Measurements from ENCODE around the gene SCN8A. TPM values are rescaled to one million over a fixed set of nuclear protein-coding genes. Genes with fewer than 3 reads are reported as not detected.

The SCN8A gene
- polyA plus RNA-seq, 2 of the 4 experiments (the other 2 are of a cell fraction), result 1.8 to 4.8 TPM

DNA sequence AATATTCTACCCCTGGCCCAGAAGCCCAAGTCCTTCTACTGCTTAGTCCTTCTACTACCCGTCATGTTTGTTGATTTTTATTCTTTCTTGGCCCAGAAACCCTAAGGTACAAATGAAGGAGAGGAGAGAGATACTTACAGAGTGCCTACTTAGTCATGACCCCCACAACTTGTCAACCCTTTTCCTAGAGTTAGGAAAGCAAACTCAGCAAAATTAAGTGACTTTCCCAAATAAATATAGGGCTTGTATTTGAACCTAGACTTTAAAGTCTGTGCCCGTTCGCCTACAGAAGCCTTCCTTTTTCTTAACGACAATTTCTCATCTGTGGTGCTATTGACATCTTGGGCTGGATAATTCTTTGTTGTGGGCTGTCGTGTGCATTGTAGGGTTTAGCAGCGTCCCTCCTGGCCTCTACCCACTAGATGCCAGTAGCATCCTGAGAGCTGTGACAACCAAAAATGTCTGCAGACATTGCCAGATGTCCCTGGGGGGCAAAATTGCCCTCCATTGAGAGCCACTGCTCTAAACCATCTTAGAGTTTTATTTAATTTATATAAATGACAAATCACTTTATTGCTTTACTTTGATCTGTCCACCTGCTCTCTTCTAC lies 175.1 kb downstream of the SCN8A start:
- ATAC-seq (no peak), FAIRE-seq (no peak), DNase-seq (ENCODE audit: low read depth in 1 of 2, low spot score in 1 of 2) (no peak)
- Histone ChIP-seq H3K27ac (no peak overlapping the region), H3K4me1 (no peaks in the 10 kb centered on the region), H3K9me3 (no peaks in the 10 kb centered on the region), H3K4me3 (no peak overlapping the region), H3K4me2 (no peak overlapping the region)
- CTCF ChIA-PET, result interaction anchor here (1.8 kb wide), 1 partner anchor 10 kb away, joined by 6 read pairs; no protein-coding TSS in a partner anchor
- TF ChIP-seq, protein P1, sequence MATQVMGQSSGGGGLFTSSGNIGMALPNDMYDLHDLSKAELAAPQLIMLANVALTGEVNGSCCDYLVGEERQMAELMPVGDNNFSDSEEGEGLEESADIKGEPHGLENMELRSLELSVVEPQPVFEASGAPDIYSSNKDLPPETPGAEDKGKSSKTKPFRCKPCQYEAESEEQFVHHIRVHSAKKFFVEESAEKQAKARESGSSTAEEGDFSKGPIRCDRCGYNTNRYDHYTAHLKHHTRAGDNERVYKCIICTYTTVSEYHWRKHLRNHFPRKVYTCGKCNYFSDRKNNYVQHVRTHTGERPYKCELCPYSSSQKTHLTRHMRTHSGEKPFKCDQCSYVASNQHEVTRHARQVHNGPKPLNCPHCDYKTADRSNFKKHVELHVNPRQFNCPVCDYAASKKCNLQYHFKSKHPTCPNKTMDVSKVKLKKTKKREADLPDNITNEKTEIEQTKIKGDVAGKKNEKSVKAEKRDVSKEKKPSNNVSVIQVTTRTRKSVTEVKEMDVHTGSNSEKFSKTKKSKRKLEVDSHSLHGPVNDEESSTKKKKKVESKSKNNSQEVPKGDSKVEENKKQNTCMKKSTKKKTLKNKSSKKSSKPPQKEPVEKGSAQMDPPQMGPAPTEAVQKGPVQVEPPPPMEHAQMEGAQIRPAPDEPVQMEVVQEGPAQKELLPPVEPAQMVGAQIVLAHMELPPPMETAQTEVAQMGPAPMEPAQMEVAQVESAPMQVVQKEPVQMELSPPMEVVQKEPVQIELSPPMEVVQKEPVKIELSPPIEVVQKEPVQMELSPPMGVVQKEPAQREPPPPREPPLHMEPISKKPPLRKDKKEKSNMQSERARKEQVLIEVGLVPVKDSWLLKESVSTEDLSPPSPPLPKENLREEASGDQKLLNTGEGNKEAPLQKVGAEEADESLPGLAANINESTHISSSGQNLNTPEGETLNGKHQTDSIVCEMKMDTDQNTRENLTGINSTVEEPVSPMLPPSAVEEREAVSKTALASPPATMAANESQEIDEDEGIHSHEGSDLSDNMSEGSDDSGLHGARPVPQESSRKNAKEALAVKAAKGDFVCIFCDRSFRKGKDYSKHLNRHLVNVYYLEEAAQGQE (IDR thresholded peaks at IDR 0.05), result no peak
- TF ChIP-seq MAFK (IDR thresholded peaks at IDR 0.05; ENCODE audit: partially characterized antibody), result peak; percentile 76
- TF ChIP-seq HOXB5 (CRISPR knock-in tag; IDR thresholded peaks at IDR 0.05), result no peak
- no peak for TF ChIP-seq SMC3 (IDR thresholded peaks at IDR 0.05)
- WGBS (ENCODE audit: missing lambda C conversion rate), result 84% methylated on average over 6 of the region's 6 CpGs
- POLR2A ChIA-PET, result no interaction called here

DNA sequence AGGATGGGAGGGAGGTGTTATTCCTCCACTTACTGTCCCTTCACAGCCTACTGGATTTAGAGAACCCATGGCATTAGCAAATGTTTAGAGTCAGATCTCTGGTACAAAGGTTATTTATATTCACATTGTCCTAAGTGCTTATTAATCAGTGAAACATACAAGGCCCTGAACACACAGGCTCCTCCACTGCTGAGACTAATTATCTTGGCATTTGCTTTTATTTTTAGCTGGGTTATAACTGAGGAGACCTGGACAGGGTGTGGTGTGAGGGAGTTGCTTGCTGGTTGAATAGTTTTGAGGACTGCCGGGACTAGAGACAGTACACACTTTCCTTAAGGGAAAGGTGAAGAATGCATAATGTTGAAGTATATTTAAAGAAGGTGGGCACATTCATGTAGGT lies 180.0 kb downstream of the SCN8A start:
- ATAC-seq (no peak), FAIRE-seq (no peak)
- CTCF ChIA-PET, result interaction anchor here (0.7 kb wide), 1 partner anchor 10 kb away, joined by 3 read pairs; no protein-coding TSS in a partner anchor

More for the DNA sequence above, 180.0 kb downstream of the SCN8A start:
- Histone ChIP-seq H3K4me2 (no peak overlapping the region), H3K4me1 (peaks cover 11% of the 10 kb centered on the region; the same call in 2 of the 3 replicates), H3K9me3 (peaks cover 8% of the 10 kb centered on the region), H3K27ac (0 out of 6 replicates have a peak overlapping the region, but pooled peaks of 1 of the 2 experiments have one; percentile 11), H3K4me3 (no peak overlapping the region)
- DNase-seq (ENCODE audit: low read depth in 1 of 2, low spot score in 1 of 2), result no peak
- 86% methylated on average over 1 of the region's 1 CpG for WGBS (ENCODE audit: missing lambda C conversion rate)
- TF ChIP-seq CEBPB (IDR thresholded peaks at IDR 0.05), result no peak
- no peak for TF ChIP-seq SMC3 (IDR thresholded peaks at IDR 0.05)
- TF ChIP-seq MAZ (IDR thresholded peaks at IDR 0.05; ENCODE audit: borderline replicate concordance, low read depth, low read length), result no peak
- TF ChIP-seq, protein P2, sequence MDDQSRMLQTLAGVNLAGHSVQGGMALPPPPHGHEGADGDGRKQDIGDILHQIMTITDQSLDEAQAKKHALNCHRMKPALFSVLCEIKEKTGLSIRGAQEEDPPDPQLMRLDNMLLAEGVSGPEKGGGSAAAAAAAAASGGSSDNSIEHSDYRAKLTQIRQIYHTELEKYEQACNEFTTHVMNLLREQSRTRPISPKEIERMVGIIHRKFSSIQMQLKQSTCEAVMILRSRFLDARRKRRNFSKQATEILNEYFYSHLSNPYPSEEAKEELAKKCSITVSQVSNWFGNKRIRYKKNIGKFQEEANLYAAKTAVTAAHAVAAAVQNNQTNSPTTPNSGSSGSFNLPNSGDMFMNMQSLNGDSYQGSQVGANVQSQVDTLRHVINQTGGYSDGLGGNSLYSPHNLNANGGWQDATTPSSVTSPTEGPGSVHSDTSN (IDR thresholded peaks at IDR 0.05), result no peak
- TF ChIP-seq, protein P3, sequence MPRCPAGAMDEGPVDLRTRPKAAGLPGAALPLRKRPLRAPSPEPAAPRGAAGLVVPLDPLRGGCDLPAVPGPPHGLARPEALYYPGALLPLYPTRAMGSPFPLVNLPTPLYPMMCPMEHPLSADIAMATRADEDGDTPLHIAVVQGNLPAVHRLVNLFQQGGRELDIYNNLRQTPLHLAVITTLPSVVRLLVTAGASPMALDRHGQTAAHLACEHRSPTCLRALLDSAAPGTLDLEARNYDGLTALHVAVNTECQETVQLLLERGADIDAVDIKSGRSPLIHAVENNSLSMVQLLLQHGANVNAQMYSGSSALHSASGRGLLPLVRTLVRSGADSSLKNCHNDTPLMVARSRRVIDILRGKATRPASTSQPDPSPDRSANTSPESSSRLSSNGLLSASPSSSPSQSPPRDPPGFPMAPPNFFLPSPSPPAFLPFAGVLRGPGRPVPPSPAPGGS (IDR thresholded peaks at IDR 0.05), result no peak
- no peak for TF ChIP-seq GATA3 (IDR thresholded peaks at IDR 0.05; ENCODE audit: borderline replicate concordance)
- TF ChIP-seq, protein P1 (IDR thresholded peaks at IDR 0.05), result no peak
- TF ChIP-seq FOXS1 (CRISPR knock-in tag; IDR thresholded peaks at IDR 0.05), result no peak
- TF ChIP-seq HOXA7 (CRISPR knock-in tag; IDR thresholded peaks at IDR 0.05), result no peak
- no peak for TF ChIP-seq EHF (CRISPR knock-in tag; IDR thresholded peaks at IDR 0.05)
- TF ChIP-seq ESRRA (IDR thresholded peaks at IDR 0.05; ENCODE audit: borderline replicate concordance, low read length), result no peak
- TF ChIP-seq FOSL2 (IDR thresholded peaks at IDR 0.05), result no peak
- no peak for TF ChIP-seq FOSL2 (CRISPR knock-in tag; IDR thresholded peaks at IDR 0.05)
- no peak for TF ChIP-seq TP53 (CRISPR knock-in tag; IDR thresholded peaks at IDR 0.05)
- TF ChIP-seq, protein P4, sequence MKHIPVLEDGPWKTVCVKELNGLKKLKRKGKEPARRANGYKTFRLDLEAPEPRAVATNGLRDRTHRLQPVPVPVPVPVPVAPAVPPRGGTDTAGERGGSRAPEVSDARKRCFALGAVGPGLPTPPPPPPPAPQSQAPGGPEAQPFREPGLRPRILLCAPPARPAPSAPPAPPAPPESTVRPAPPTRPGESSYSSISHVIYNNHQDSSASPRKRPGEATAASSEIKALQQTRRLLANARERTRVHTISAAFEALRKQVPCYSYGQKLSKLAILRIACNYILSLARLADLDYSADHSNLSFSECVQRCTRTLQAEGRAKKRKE (CRISPR knock-in tag; IDR thresholded peaks at IDR 0.05; ENCODE audit: low read depth), result no peak
- POLR2A ChIA-PET, result no interaction called here

Measured in A549 (cell line).